ENCODE results near the gene CETN3.

The CETN3 gene

GRCh38 chr5:90409318-90410177 is at the start of gene CETN3:
CETN3 (minus strand) TSS chr5:90409756; CDS start chr5:90409661, 95 bp downstream.
- DNase-seq: peak; percentile 83

GRCh38 chr5:90446961-90447360 is 37.4 kb upstream of the CETN3 start:
- no peak for DNase-seq

- no peak for DNase-seq
These were observed 31.1 kb upstream of the CETN3 start for GRCh38 chr5:90440644-90441043.

GRCh38 chr5:90438100-90438499 is 28.5 kb upstream of the CETN3 start:
- no peak for DNase-seq

- no peak for DNase-seq
These were observed 28.1 kb upstream of the CETN3 start for GRCh38 chr5:90437663-90438062.

- no peak for DNase-seq
These were observed 24.7 kb upstream of the CETN3 start for GRCh38 chr5:90434116-90434714.

GRCh38 chr5:90424245-90424644 is 14.7 kb upstream of the CETN3 start:
- DNase-seq: no peak

- no peak for DNase-seq
These were observed 11.6 kb upstream of the CETN3 start for GRCh38 chr5:90421136-90421535.

- DNase-seq: no peak
These were observed 8.7 kb upstream of the CETN3 start for GRCh38 chr5:90418214-90418613.

GRCh38 chr5:90410178-90410762 is 714 bp upstream of the CETN3 start:
- DNase-seq: no peak

- DNase-seq: peak; percentile 0
These were observed 812 bp downstream of the CETN3 start for GRCh38 chr5:90408571-90409317.

- DNase-seq: no peak
These were observed 3.1 kb downstream of the CETN3 start for GRCh38 chr5:90406466-90406865.

GRCh38 chr5:90402521-90403255 is 6.9 kb downstream of the CETN3 start:
- DNase-seq: no peak

GRCh38 chr5:90399251-90399650 is 10.3 kb downstream of the CETN3 start:
- no peak for DNase-seq

- DNase-seq: no peak
These were observed 10.8 kb downstream of the CETN3 start for GRCh38 chr5:90398726-90399125.

- DNase-seq: no peak
These were observed 14.6 kb downstream of the CETN3 start for GRCh38 chr5:90395005-90395404.

GRCh38 chr5:90390928-90391327 is 18.6 kb downstream of the CETN3 start:
- no peak for DNase-seq

GRCh38 chr5:90390326-90390725 is 19.2 kb downstream of the CETN3 start:
- DNase-seq: no peak

- DNase-seq: no peak
These were observed 22.0 kb downstream of the CETN3 start for GRCh38 chr5:90387508-90387907.

- DNase-seq: no peak
These were observed 23.4 kb downstream of the CETN3 start for GRCh38 chr5:90386099-90386710.

- DNase-seq: no peak
These were observed 25.2 kb downstream of the CETN3 start for GRCh38 chr5:90384389-90384788.

GRCh38 chr5:90383903-90384302 is 25.7 kb downstream of the CETN3 start:
- DNase-seq: no peak
